Measurements from ENCODE around the gene ELOVL1.

- TF ChIP-seq, protein P1, sequence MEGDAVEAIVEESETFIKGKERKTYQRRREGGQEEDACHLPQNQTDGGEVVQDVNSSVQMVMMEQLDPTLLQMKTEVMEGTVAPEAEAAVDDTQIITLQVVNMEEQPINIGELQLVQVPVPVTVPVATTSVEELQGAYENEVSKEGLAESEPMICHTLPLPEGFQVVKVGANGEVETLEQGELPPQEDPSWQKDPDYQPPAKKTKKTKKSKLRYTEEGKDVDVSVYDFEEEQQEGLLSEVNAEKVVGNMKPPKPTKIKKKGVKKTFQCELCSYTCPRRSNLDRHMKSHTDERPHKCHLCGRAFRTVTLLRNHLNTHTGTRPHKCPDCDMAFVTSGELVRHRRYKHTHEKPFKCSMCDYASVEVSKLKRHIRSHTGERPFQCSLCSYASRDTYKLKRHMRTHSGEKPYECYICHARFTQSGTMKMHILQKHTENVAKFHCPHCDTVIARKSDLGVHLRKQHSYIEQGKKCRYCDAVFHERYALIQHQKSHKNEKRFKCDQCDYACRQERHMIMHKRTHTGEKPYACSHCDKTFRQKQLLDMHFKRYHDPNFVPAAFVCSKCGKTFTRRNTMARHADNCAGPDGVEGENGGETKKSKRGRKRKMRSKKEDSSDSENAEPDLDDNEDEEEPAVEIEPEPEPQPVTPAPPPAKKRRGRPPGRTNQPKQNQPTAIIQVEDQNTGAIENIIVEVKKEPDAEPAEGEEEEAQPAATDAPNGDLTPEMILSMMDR (IDR thresholded peaks at IDR 0.05; ENCODE audit: insufficient read depth, low read length) = peak; percentile 20
- no peak; the same call in 1 of the 2 replicates for TF ChIP-seq GABPA (IDR thresholded peaks at IDR 0.05; ENCODE audit: low read depth)
Measured at GRCh38 chr1:43367904-43368645, at the start of gene ELOVL1.
